Breast epithelium (tissue), 3 donors: ENCODE measurements around the gene ERC1.

Source experiments
- POLR2A ChIP-seq: fragments of 450-650 bp; IDR thresholded peaks from one replicate; pipeline ENCODE4 v1.6.1; 2016; ENCODE audit warnings: antibody characterized with exemption, mild to moderate bottlenecking, moderate library complexity
- POLR2AphosphoS5 ChIP-seq, 3 donors: sonication (generic); formaldehyde crosslinking; IDR thresholded peaks; one replicate each; pipeline ENCODE4 v1.6.1; 2017; ENCODE audit warnings: antibody characterized with exemption in 3 of 3
- TF ChIP-seq, protein P1 (sequence below), 3 donors: fragments of 450-650 bp; IDR thresholded peaks; one replicate each; pipeline ENCODE4 v1.5.1; 2016 to 2017; ENCODE audit warnings: antibody characterized with exemption in 3 of 3, mild to moderate bottlenecking in 3 of 3, moderate library complexity in 3 of 3

DNA sequence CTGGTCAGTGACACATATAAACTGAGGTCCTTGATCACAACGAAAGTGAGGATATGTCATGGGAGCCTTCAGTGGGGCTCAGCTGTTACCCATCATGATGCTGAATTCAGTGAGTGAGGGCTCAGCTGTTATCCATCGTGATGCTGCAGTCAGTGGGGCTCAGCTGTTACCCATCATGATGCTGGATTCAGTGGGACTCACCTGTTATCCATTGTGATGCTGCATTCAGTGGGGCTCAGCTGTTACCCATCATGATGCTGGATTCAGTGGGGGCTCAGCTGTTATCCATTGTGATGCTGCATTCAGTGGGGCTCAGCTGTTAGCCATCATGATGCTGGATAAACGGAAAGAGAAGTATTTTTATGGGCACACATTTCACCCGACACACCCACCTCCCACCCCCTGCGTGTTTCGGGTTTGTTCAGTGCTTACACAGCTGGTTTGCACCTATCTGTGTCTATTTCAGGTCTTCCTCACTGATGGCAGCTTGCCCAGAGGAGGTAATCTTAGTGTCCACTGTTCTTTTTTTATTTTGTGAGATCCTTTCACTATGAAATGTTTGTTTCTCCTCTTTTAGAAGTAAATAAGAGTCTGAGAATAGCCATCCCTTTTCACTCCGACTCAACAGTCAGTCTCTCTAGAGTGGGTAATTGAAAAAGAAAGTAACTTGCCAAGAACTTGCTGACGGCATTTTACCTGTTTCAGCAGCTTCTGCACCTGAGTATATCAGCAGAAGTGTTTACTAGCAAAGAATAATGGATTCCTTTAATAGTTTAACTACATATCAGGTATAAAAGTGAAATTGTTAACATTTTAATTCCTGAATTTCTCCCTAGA is 183.0 kb downstream of the ERC1 start:
- TF ChIP-seq, protein P1, sequence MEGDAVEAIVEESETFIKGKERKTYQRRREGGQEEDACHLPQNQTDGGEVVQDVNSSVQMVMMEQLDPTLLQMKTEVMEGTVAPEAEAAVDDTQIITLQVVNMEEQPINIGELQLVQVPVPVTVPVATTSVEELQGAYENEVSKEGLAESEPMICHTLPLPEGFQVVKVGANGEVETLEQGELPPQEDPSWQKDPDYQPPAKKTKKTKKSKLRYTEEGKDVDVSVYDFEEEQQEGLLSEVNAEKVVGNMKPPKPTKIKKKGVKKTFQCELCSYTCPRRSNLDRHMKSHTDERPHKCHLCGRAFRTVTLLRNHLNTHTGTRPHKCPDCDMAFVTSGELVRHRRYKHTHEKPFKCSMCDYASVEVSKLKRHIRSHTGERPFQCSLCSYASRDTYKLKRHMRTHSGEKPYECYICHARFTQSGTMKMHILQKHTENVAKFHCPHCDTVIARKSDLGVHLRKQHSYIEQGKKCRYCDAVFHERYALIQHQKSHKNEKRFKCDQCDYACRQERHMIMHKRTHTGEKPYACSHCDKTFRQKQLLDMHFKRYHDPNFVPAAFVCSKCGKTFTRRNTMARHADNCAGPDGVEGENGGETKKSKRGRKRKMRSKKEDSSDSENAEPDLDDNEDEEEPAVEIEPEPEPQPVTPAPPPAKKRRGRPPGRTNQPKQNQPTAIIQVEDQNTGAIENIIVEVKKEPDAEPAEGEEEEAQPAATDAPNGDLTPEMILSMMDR (IDR thresholded peaks at IDR 0.05), result no peak
- TF ChIP-seq POLR2A, result no peak
- TF ChIP-seq POLR2AphosphoS5 (IDR thresholded peaks at IDR 0.05), result no peak
